Fibroblast of lung (primary cell): ENCODE data around the gene ZBTB14. TPM values are rescaled to one million over a fixed set of nuclear protein-coding genes. Genes with fewer than 3 reads are reported as not detected.

Source experiments
- DNase-seq, 2 donors: peaks; one replicate each; pipeline versions ENCODE4 v3.0.0 to v3.0.0-alpha.2; 2010; ENCODE audit warnings: low read depth in 2 of 2
- H2AFZ ChIP-seq: 2 replicates; pipeline ENCODE4 v1.5.1; 2012; ENCODE audit warnings: low read length, control low read depth, inconsistent platforms
- H3K27ac ChIP-seq: 2 replicates; pipeline ENCODE4 v1.5.1; 2011; ENCODE audit warnings: low read length, control low read depth; ENCODE audit not compliant: insufficient read depth
- H3K27me3 ChIP-seq: 2 replicates; pipeline ENCODE4 v1.5.1; 2011; ENCODE audit warnings: mild to moderate bottlenecking, low read length; ENCODE audit not compliant: control insufficient read depth, insufficient read depth
- H3K36me3 ChIP-seq: 2 replicates; pipeline ENCODE4 v1.5.1; 2011; ENCODE audit warnings: low read length; ENCODE audit not compliant: control insufficient read depth, insufficient read depth
- H3K4me1 ChIP-seq: 2 replicates; pipeline ENCODE4 v1.5.1; 2011; ENCODE audit warnings: low read length; ENCODE audit not compliant: control insufficient read depth, insufficient read depth; ENCODE audit errors: extremely low read depth
- H3K4me2 ChIP-seq: 2 replicates; pipeline ENCODE4 v1.5.1; 2011; ENCODE audit warnings: low read length, control low read depth; ENCODE audit not compliant: insufficient read depth; ENCODE audit errors: extremely low read depth
- H3K4me3 ChIP-seq, 4 experiments: fragments of 200-600 bp in 1 of 4; sonication (generic) in 1 of 4; replicated peaks in 1 of 4; 2 replicates each; pipeline ENCODE4 v1.5.1; 2011 to 2016; ENCODE audit warnings: low read length in 4 of 4, low read depth in 3 of 4, mild to moderate bottlenecking in 3 of 4, control low read depth in 2 of 4, inconsistent platforms in 1 of 4, mixed read lengths in 1 of 4; ENCODE audit not compliant: insufficient read depth in 1 of 4; ENCODE audit errors: control extremely low read depth in 1 of 4
- H3K79me2 ChIP-seq: 2 replicates; pipeline ENCODE4 v1.5.1; 2012; ENCODE audit warnings: mild to moderate bottlenecking, low read length, inconsistent platforms; ENCODE audit not compliant: control insufficient read depth, insufficient read depth
- H3K9ac ChIP-seq: 2 replicates; pipeline ENCODE4 v1.5.1; 2011; ENCODE audit warnings: mild to moderate bottlenecking, low read length, control low read depth; ENCODE audit not compliant: insufficient read depth
- H3K9me3 ChIP-seq: 2 replicates; pipeline ENCODE4 v1.5.1; 2012; ENCODE audit warnings: low read depth, low read length; ENCODE audit not compliant: control insufficient read depth, insufficient read depth
- H4K20me1 ChIP-seq: 2 replicates; pipeline ENCODE4 v1.5.1; 2011; ENCODE audit warnings: low read length; ENCODE audit not compliant: control insufficient read depth, insufficient read depth; ENCODE audit errors: extremely low read depth
- CTCF ChIP-seq, 2 donors: IDR thresholded peaks in 1 of 2; conservative IDR thresholded peaks in 1 of 2; 1 replicate in 1 of 2; 2 replicates in 1 of 2; pipeline ENCODE4 v1.5.1; 2011 to 2012; ENCODE audit warnings: low read length in 2 of 2, control low read depth in 1 of 2, inconsistent platforms in 1 of 2, low read depth in 1 of 2, mild to moderate bottlenecking in 1 of 2
- EZH2 ChIP-seq: IDR thresholded peaks from 2 replicates; pipeline ENCODE4 v1.5.1; 2012; ENCODE audit warnings: low read length, control low read depth, mild to moderate bottlenecking; ENCODE audit errors: missing control alignments
- polyA plus RNA-seq, 2 donors: library from polyadenylated mRNA; depleted of rRNA in 1 of 2; stranded (reverse) in 1 of 2; unstranded in 1 of 2; fragments of >200 nt; gene quantifications; 2 replicates each; pipeline ENCODE4 v1.2.1, GENCODE V29; 2011 to 2012; ENCODE audit warnings: missing spikeins in 1 of 2
- total RNA-seq: library from RNA; depleted of rRNA; stranded (reverse); fragments of >200 nt; gene quantifications from 2 replicates; pipeline ENCODE4 v1.2.1, GENCODE V29; 2014

Gene ZBTB14
- total and polyA plus RNA-seq, 2 donors (not counting 1 experiment from before 2014, with no cell fraction given): 9.7 to 15.1 TPM

GRCh38 chr18:5296706-5297320, 1.3 kb upstream of the ZBTB14 start:
- Histone ChIP-seq H3K27ac (peak overlapping the region; percentile 81), H3K9me3 (no peaks in the 10 kb centered on the region), H2AFZ (peak overlapping the region; percentile 65), H3K27me3 (peaks cover 2% of the 10 kb centered on the region), H3K9ac (peak overlapping the region; percentile 76), H3K4me1 (peaks cover 3% of the 10 kb centered on the region), H4K20me1 (no peaks in the 10 kb centered on the region), H3K4me3 (peak overlapping the region; percentile 57 to 75 (median 62)), H3K36me3 (no peaks in the 10 kb centered on the region), H3K4me2 (peak overlapping the region; percentile 61), H3K79me2 (peaks cover 8% of the 10 kb centered on the region)
- TF ChIP-seq CTCF (conservative IDR thresholded peaks at IDR 0.05 in 1 of 2, IDR thresholded peaks at IDR 0.05 in 1 of 2; ENCODE audit: low read depth in 1 of 2, low read length in 2 of 2) (no peak), EZH2 (no peak)
- peak; percentile 85 to 86 for DNase-seq

GRCh38 chr18:5295981-5296705, 617 bp upstream of the ZBTB14 start:
- peaks cover 3% of the 10 kb centered on the region for H3K36me3 ChIP-seq
- TF ChIP-seq CTCF (conservative IDR thresholded peaks at IDR 0.05 in 1 of 2, IDR thresholded peaks at IDR 0.05 in 1 of 2; ENCODE audit: low read depth in 1 of 2, low read length in 2 of 2): no peak
- no peak for TF ChIP-seq EZH2
- H3K27ac ChIP-seq: peak overlapping the region; percentile 81
- DNase-seq: peak; percentile 96 to 97
- H3K4me2 ChIP-seq: peak overlapping the region; percentile 61
- peak overlapping the region; percentile 81 for H3K9ac ChIP-seq
- H3K79me2 ChIP-seq: peaks cover 8% of the 10 kb centered on the region
- H4K20me1 ChIP-seq: no peaks in the 10 kb centered on the region
- H2AFZ ChIP-seq: peak overlapping the region; percentile 65
- H3K27me3 ChIP-seq: peaks cover 2% of the 10 kb centered on the region
- peaks cover 3% of the 10 kb centered on the region for H3K4me1 ChIP-seq
- H3K9me3 ChIP-seq: no peaks in the 10 kb centered on the region
- peak overlapping the region; percentile 57 to 75 (median 64) for H3K4me3 ChIP-seq

GRCh38 chr18:5294457-5295230, 882 bp downstream of the ZBTB14 start:
- TF ChIP-seq CTCF (conservative IDR thresholded peaks at IDR 0.05 in 1 of 2, IDR thresholded peaks at IDR 0.05 in 1 of 2; ENCODE audit: low read depth in 1 of 2, low read length in 2 of 2) (no peak), EZH2 (no peak)
- peaks cover 8% of the 10 kb centered on the region for H3K79me2 ChIP-seq
- no peaks in the 10 kb centered on the region for H3K9me3 ChIP-seq
- DNase-seq: peak; percentile 58 to 66
- H3K27ac ChIP-seq: peak overlapping the region; percentile 70
- H3K36me3 ChIP-seq: peaks cover 7% of the 10 kb centered on the region
- peak overlapping the region; percentile 93 for H3K4me2 ChIP-seq
- peak overlapping the region; percentile 97 for H2AFZ ChIP-seq
- H3K27me3 ChIP-seq: peaks cover 2% of the 10 kb centered on the region
- H3K9ac ChIP-seq: peak overlapping the region; percentile 59
- peak overlapping the region; percentile 57 to 86 (median 84) for H3K4me3 ChIP-seq
- no peaks in the 10 kb centered on the region for H4K20me1 ChIP-seq
- peaks cover 3% of the 10 kb centered on the region for H3K4me1 ChIP-seq
